Right atrium auricular region (tissue), 2 donors: ENCODE results near the gene TXNRD3. TPM values are rescaled to one million over a fixed set of nuclear protein-coding genes. Genes with fewer than 3 reads are reported as not detected.

ENCODE experiments used
- DNase-seq: peaks from one replicate; pipeline ENCODE4 v3.0.0-alpha.2; 2019; ENCODE audit warnings: low spot score
- H3K27ac ChIP-seq, 2 donors: fragments of 200-600 bp; sonication (generic); 1 replicate in 1 of 2; 2 replicates in 1 of 2; pipeline ENCODE4 v1.5.1; 2016 to 2019
- H3K27me3 ChIP-seq, 2 donors: fragments of 200-600 bp; sonication (generic); one replicate each; pipeline versions ENCODE4 v1.5.1 to v1.6.0; 2017 to 2019
- H3K36me3 ChIP-seq: fragments of 200-600 bp; sonication (generic); one replicate; pipeline ENCODE4 v1.5.1; 2016
- H3K4me1 ChIP-seq, 2 donors: fragments of 200-600 bp; sonication (generic); one replicate each; pipeline versions ENCODE4 v1.5.1 to v1.6.0; 2017 to 2019
- H3K4me3 ChIP-seq, 2 donors: fragments of 200-600 bp; sonication (generic); 1 replicate in 1 of 2; 2 replicates in 1 of 2; pipeline ENCODE4 v1.5.1; 2017 to 2019; ENCODE audit warnings: mild to moderate bottlenecking in 1 of 2, moderate library complexity in 1 of 2
- H3K9me3 ChIP-seq, 2 donors: fragments of 200-600 bp; sonication (generic); one replicate each; pipeline ENCODE4 v1.5.1; 2019
- total RNA-seq, 2 donors: library from RNA; depleted of rRNA; stranded (reverse); fragments of >200 nt; gene quantifications; one replicate each; pipeline ENCODE4 v1.1.0, GENCODE V29; 2016
- TF ChIP-seq, protein P1 (sequence below), 2 donors: fragments of 200-600 bp; sonication (generic); IDR thresholded peaks; one replicate each; pipeline ENCODE4 v1.5.1; 2019; ENCODE audit warnings: antibody characterized with exemption in 2 of 2

Gene TXNRD3
- total RNA-seq, 2 donors from 2014 or later = 5.0 to 6.8 TPM

- Histone ChIP-seq H3K27me3 (no peaks in the 10 kb centered on the region), H3K4me3 (no peak overlapping the region), H3K36me3 (no peaks in the 10 kb centered on the region), H3K4me1 (no peaks in the 10 kb centered on the region), H3K27ac (no peak overlapping the region), H3K9me3 (peaks cover 0 to 5% of the 10 kb centered on the region in 2 donors)
- TF ChIP-seq, protein P1, sequence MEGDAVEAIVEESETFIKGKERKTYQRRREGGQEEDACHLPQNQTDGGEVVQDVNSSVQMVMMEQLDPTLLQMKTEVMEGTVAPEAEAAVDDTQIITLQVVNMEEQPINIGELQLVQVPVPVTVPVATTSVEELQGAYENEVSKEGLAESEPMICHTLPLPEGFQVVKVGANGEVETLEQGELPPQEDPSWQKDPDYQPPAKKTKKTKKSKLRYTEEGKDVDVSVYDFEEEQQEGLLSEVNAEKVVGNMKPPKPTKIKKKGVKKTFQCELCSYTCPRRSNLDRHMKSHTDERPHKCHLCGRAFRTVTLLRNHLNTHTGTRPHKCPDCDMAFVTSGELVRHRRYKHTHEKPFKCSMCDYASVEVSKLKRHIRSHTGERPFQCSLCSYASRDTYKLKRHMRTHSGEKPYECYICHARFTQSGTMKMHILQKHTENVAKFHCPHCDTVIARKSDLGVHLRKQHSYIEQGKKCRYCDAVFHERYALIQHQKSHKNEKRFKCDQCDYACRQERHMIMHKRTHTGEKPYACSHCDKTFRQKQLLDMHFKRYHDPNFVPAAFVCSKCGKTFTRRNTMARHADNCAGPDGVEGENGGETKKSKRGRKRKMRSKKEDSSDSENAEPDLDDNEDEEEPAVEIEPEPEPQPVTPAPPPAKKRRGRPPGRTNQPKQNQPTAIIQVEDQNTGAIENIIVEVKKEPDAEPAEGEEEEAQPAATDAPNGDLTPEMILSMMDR (IDR thresholded peaks at IDR 0.05) = no peak
- peak; percentile 48 for DNase-seq
These were observed 97.5 kb downstream of the TXNRD3 start for GRCh38 chr3:126557415-126557745.

Other genes starting within 250 kb of the TXNRD3 start
- 10 to 100 TPM; 18.9 to 25.5 TPM for gene ZXDC, start 179.2 kb downstream of the TXNRD3 start, total RNA-seq
- gene UROC1, start 137.4 kb downstream of the TXNRD3 start, total RNA-seq = not detected
- gene CHST13, start 131.0 kb downstream of the TXNRD3 start, total RNA-seq = under 1 TPM in 1 of 2 donors, not detected in 1; 0.90 TPM
- gene C3orf22, start 96.2 kb downstream of the TXNRD3 start, total RNA-seq = not detected
- gene CHCHD6, start 49.1 kb upstream of the TXNRD3 start, total RNA-seq = 10 to 100 TPM in 1 of 2 donors, 1 to 10 TPM in 1; 8.4 to 10.9 TPM